GM18951 (cell line): ENCODE data around the gene PAFAH2.

ENCODE experiments used
- POLR2A ChIP-seq: IDR thresholded peaks from 4 replicates; pipeline ENCODE4 v1.6.1; 2011; ENCODE audit warnings: mild to moderate bottlenecking; ENCODE audit not compliant: insufficient read length, insufficient read depth; ENCODE audit errors: extremely low read depth
- in situ Hi-C: fragments of 300-500 bp; cut with MboI; formaldehyde crosslinking; loops from one replicate; pipeline ENCODE4 v1.12.0; 2022; ENCODE audit warnings: low sequenced_read_pairs, mixed read lengths, inconsistent platforms; ENCODE audit not compliant: unreplicated experiment

The PAFAH2 gene

GRCh38 chr1:26036756-26037281, 39.0 kb upstream of the PAFAH2 start:
- TF ChIP-seq POLR2A = no peak
- in situ Hi-C loops = no loop called here

GRCh38 chr1:26035959-26036755, 38.3 kb upstream of the PAFAH2 start:
- no peak for TF ChIP-seq POLR2A
- in situ Hi-C loops = no loop called here

- in situ Hi-C loops = no loop called here
- peak; percentile 15 for TF ChIP-seq POLR2A
Measured at GRCh38 chr1:26035203-26035958, 37.5 kb upstream of the PAFAH2 start.

GRCh38 chr1:26034504-26035202, 36.8 kb upstream of the PAFAH2 start:
- TF ChIP-seq POLR2A = no peak
- in situ Hi-C loops = no loop called here

GRCh38 chr1:26032656-26033357, 34.9 kb upstream of the PAFAH2 start:
- TF ChIP-seq POLR2A = no peak
- in situ Hi-C loops = no loop called here

GRCh38 chr1:26031611-26032220, 33.9 kb upstream of the PAFAH2 start:
- in situ Hi-C loops = no loop called here
- no peak for TF ChIP-seq POLR2A

- in situ Hi-C loops = no loop called here
- TF ChIP-seq POLR2A = no peak
Measured at GRCh38 chr1:26031196-26031595, 33.3 kb upstream of the PAFAH2 start.

- in situ Hi-C loops = no loop called here
- TF ChIP-seq POLR2A = no peak
Measured at GRCh38 chr1:26029864-26030481, 32.1 kb upstream of the PAFAH2 start.

GRCh38 chr1:26029054-26029863, 31.4 kb upstream of the PAFAH2 start:
- in situ Hi-C loops = no loop called here
- TF ChIP-seq POLR2A = no peak

- in situ Hi-C loops = no loop called here
- no peak for TF ChIP-seq POLR2A
Measured at GRCh38 chr1:26028490-26028980, 30.7 kb upstream of the PAFAH2 start.

- in situ Hi-C loops = no loop called here
- no peak for TF ChIP-seq POLR2A
Measured at GRCh38 chr1:26027716-26028489, 30.0 kb upstream of the PAFAH2 start.

- in situ Hi-C loops = no loop called here
- TF ChIP-seq POLR2A = no peak
Measured at GRCh38 chr1:26025517-26025916, 27.7 kb upstream of the PAFAH2 start.
